Hepatocyte (in vitro differentiated cells): ENCODE measurements around the gene PTPRR.

Experiments
- EZH2 ChIP-seq: fragments of 200-600 bp; sonication (generic); IDR thresholded peaks from 2 replicates; pipeline ENCODE4 v1.6.1; 2016; ENCODE audit warnings: antibody characterized with exemption, mild to moderate bottlenecking, borderline replicate concordance
- TF ChIP-seq, protein P1 (sequence below): fragments of 200-600 bp; sonication (generic); IDR thresholded peaks from 2 replicates; pipeline ENCODE4 v1.5.1; 2016; ENCODE audit warnings: antibody characterized with exemption, mild to moderate bottlenecking; ENCODE audit not compliant: poor library complexity

DNA sequence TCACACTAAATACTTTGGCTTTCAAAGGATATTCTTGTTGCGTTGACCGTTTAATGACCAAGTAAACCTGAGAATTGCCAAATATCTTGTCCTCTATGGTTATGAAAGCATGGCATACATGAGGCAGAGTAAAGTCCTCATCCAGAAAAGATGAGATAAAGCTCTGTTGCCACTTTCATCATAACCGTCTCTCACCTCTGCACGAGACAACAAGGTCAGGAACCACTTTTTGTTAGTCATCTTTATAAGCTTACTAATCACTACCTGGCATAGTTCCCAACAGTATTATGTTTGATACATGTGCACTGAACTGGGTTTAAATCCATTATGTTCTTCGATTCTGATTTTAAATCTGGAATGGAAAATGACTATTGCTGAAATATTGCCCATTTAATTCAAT, 314.6 kb downstream of the PTPRR start:
- TF ChIP-seq EZH2, result no peak
- TF ChIP-seq, protein P1, sequence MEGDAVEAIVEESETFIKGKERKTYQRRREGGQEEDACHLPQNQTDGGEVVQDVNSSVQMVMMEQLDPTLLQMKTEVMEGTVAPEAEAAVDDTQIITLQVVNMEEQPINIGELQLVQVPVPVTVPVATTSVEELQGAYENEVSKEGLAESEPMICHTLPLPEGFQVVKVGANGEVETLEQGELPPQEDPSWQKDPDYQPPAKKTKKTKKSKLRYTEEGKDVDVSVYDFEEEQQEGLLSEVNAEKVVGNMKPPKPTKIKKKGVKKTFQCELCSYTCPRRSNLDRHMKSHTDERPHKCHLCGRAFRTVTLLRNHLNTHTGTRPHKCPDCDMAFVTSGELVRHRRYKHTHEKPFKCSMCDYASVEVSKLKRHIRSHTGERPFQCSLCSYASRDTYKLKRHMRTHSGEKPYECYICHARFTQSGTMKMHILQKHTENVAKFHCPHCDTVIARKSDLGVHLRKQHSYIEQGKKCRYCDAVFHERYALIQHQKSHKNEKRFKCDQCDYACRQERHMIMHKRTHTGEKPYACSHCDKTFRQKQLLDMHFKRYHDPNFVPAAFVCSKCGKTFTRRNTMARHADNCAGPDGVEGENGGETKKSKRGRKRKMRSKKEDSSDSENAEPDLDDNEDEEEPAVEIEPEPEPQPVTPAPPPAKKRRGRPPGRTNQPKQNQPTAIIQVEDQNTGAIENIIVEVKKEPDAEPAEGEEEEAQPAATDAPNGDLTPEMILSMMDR, result no peak
